Smooth muscle cell (in vitro differentiated cells): ENCODE measurements around the gene LCLAT1. TPM values are rescaled to one million over a fixed set of nuclear protein-coding genes. Genes with fewer than 3 reads are reported as not detected.
"Not testable (repeated sequence)": the region's sequence is repeated elsewhere in the genome, so short reads cannot be mapped to it uniquely, and the experiment has no call there.

ENCODE experiments used
- DNase-seq: peaks from one replicate; lab custom pipeline; 2025; ENCODE audit not compliant: unreplicated experiment; lab: John Stamatoyannopoulos, UW
- H2AFZ ChIP-seq: fragments of 200-600 bp; sonication (generic); 2 replicates; pipeline ENCODE4 v1.6.0; 2016; ENCODE audit warnings: antibody characterized with exemption, low read depth, mild to moderate bottlenecking
- H3F3A ChIP-seq: fragments of 200-600 bp; sonication (generic); 2 replicates; pipeline ENCODE4 v1.6.0; 2017; ENCODE audit warnings: antibody characterized with exemption, low read depth
- H3K27ac ChIP-seq: fragments of 200-600 bp; sonication (generic); 2 replicates; pipeline ENCODE4 v1.5.1; 2016; ENCODE audit warnings: low read depth, mild to moderate bottlenecking
- H3K27me3 ChIP-seq: fragments of 200-600 bp; sonication (generic); 2 replicates; pipeline ENCODE4 v1.6.1; 2016; ENCODE audit warnings: low read depth, mild to moderate bottlenecking
- H3K36me3 ChIP-seq: fragments of 200-600 bp; sonication (generic); 2 replicates; pipeline ENCODE4 v1.5.1; 2016; ENCODE audit warnings: low read depth
- H3K4me1 ChIP-seq: fragments of 200-600 bp; sonication (generic); 2 replicates; pipeline ENCODE4 v1.5.1; 2016; ENCODE audit warnings: low read depth
- H3K4me2 ChIP-seq: fragments of 200-600 bp; sonication (generic); 2 replicates; pipeline ENCODE4 v1.6.0; 2016; ENCODE audit warnings: mild to moderate bottlenecking
- H3K4me3 ChIP-seq: fragments of 200-600 bp; sonication (generic); 2 replicates; pipeline ENCODE4 v1.5.1; 2016; ENCODE audit warnings: mild to moderate bottlenecking
- H3K79me2 ChIP-seq: fragments of 200-600 bp; sonication (generic); 2 replicates; pipeline ENCODE4 v1.6.0; 2016; ENCODE audit warnings: low read depth, mild to moderate bottlenecking
- H3K9ac ChIP-seq: fragments of 200-600 bp; sonication (generic); 2 replicates; pipeline ENCODE4 v1.6.0; 2016; ENCODE audit warnings: low read depth
- H3K9me3 ChIP-seq: fragments of 200-600 bp; sonication (generic); replicated peaks from 2 replicates; pipeline ENCODE4 v1.5.1; 2016; ENCODE audit warnings: low read depth
- H4K20me1 ChIP-seq: fragments of 200-600 bp; sonication (generic); 2 replicates; pipeline ENCODE4 v1.6.0; 2016; ENCODE audit warnings: low read depth
- WGBS: methylation state at CpG from one replicate; pipeline ENCODE4 v1.1.7; 2016; ENCODE audit warnings: low lambda C conversion rate; 5-methylcytosine and 5-hydroxymethylcytosine counted together
- polyA plus RNA-seq: library from polyadenylated mRNA; unstranded; fragments of >200 nt; fragmentation: Nextera tagmentation; extraction: Ambion mirVana; gene quantifications from 2 replicates; pipeline ENCODE4 v1.2.1, GENCODE V29; 2016
- total RNA-seq: library from RNA; depleted of rRNA; stranded (reverse); fragments of >200 nt; gene quantifications from 2 replicates; pipeline ENCODE4 v1.2.3, GENCODE V29; 2014
- TF ChIP-seq, protein P1 (sequence below): fragments of 200-600 bp; sonication (generic); IDR thresholded peaks from 2 replicates; pipeline ENCODE4 v1.5.1; 2017; ENCODE audit warnings: borderline replicate concordance, mild to moderate bottlenecking, antibody characterized with exemption; ENCODE audit not compliant: insufficient read depth, poor library complexity, severe bottlenecking

Gene LCLAT1
- total and polyA plus RNA-seq, 2 experiments from 2014 or later: 2.6 to 11.7 TPM

DNA sequence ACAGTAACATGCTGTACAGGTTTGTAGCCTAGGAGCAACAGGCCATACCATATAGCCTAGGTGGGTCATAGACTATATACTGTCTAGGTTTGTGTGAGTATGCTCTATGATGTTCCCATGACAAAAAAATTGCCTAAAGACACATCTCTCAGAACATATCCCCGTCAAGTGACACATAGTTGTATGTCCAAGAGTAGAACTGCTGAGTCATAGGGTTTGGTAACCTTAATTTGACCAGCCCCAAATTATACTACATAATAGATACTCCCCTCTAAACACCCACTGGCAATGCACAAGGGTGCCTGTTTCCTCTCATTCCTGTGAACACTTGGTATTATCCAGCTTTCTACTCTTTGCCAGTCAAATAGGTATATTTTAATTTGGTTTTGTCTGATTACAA lies 161.6 kb downstream of the LCLAT1 start:
- 75% methylated on average over 1 of the region's 1 CpG for WGBS

DNA sequence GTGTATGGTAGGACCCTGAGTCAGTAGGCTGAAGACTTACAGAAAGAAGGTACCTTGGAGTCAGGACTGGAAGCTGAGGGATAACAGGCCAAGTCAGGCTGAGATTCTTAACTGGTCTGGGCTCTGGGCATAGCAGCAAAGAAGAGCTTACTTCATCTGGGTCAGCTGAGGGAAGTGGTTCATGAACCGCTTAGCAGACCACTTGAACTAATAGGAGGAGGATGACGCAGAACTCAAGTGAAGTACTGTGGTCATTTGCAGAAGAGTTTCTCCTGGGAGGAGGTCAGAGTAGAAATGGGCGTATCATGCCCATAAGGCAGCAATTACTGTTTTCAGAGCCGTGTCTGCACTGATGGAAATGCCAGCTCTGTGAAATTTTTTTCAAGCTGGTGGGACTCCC lies 164.5 kb downstream of the LCLAT1 start:
- Histone ChIP-seq H3K9me3 (no peaks in the 10 kb centered on the region), H3K4me2 (no peak overlapping the region), H3K4me3 (no peak overlapping the region), H3K27me3 (no peaks in the 10 kb centered on the region), H3K79me2 (no peaks in the 10 kb centered on the region), H3K4me1 (no peaks in the 10 kb centered on the region), H4K20me1 (no peaks in the 10 kb centered on the region), H3K27ac (no peak overlapping the region), H3F3A (peaks cover 6% of the 10 kb centered on the region), H3K9ac (no peak overlapping the region), H2AFZ (no peak overlapping the region), H3K36me3 (no peaks in the 10 kb centered on the region)
- WGBS: 75% methylated on average over 4 of the region's 4 CpGs
- no peak for DNase-seq
- TF ChIP-seq, protein P1, sequence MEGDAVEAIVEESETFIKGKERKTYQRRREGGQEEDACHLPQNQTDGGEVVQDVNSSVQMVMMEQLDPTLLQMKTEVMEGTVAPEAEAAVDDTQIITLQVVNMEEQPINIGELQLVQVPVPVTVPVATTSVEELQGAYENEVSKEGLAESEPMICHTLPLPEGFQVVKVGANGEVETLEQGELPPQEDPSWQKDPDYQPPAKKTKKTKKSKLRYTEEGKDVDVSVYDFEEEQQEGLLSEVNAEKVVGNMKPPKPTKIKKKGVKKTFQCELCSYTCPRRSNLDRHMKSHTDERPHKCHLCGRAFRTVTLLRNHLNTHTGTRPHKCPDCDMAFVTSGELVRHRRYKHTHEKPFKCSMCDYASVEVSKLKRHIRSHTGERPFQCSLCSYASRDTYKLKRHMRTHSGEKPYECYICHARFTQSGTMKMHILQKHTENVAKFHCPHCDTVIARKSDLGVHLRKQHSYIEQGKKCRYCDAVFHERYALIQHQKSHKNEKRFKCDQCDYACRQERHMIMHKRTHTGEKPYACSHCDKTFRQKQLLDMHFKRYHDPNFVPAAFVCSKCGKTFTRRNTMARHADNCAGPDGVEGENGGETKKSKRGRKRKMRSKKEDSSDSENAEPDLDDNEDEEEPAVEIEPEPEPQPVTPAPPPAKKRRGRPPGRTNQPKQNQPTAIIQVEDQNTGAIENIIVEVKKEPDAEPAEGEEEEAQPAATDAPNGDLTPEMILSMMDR: no peak

More for the DNA sequence above, 161.6 kb downstream of the LCLAT1 start:
- Histone ChIP-seq H3K27me3 (no peaks in the 10 kb centered on the region), H3K4me2 (no peak overlapping the region), H3K9me3 (no peaks in the 10 kb centered on the region), H3K27ac (no peak overlapping the region), H3K4me3 (no peak overlapping the region), H3K4me1 (no peaks in the 10 kb centered on the region), H3K36me3 (no peaks in the 10 kb centered on the region), H4K20me1 (no peaks in the 10 kb centered on the region), H3K9ac (no peak overlapping the region), H3K79me2 (no peaks in the 10 kb centered on the region), H2AFZ (no peak overlapping the region), H3F3A (peaks cover 6% of the 10 kb centered on the region)
- no peak for DNase-seq
- TF ChIP-seq, protein P1: no peak

DNA sequence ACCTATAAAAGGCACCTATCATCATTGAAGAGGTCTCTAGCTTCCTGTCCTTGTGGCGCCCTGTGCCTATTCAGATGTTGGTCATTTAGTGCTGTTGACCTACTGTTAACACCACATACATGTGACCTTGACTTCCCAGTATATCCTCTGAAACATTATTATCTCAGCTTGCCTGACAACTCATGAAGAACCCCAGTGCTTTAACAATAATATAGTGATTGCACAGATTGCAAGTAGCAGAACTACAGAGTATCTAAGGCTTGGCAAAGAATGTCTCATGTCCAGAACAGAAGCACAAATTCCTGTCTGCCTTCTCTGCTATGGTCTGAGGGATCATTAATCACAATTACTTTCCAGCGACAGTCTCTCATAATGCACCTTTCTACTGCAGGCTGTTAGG lies 165.3 kb downstream of the LCLAT1 start:
- Histone ChIP-seq H3K27me3 (no peaks in the 10 kb centered on the region), H3K9ac (no peak overlapping the region), H3K9me3 (no peaks in the 10 kb centered on the region), H4K20me1 (no peaks in the 10 kb centered on the region), H3K4me3 (no peak overlapping the region), H3K4me2 (no peak overlapping the region), H3K79me2 (no peaks in the 10 kb centered on the region), H3K27ac (no peak overlapping the region), H3K4me1 (no peaks in the 10 kb centered on the region), H2AFZ (no peak overlapping the region), H3K36me3 (no peaks in the 10 kb centered on the region), H3F3A (peaks cover 6% of the 10 kb centered on the region)
- DNase-seq: no peak
- 72% methylated on average over 2 of the region's 2 CpGs for WGBS
- TF ChIP-seq, protein P1: no peak

DNA sequence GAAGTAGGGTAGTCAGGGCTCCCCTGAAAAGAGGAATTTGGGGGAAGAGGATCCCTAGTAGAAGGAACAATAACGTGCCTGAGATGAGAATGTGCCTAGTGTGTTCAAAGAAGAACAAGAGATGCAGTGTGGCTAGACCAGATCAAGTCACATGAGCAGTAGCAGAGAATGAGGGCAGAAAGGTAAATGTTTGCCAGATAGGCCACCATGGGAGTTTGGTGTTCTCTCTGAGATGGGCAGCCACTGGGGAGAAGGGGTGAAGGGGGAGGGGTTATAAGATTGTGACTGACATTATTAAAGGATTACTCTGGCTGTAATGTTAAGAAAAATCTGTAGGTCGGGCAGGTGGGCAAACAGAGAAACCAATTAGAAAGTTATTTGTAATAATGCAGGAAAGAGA lies 166.0 kb downstream of the LCLAT1 start:
- H3K79me2 ChIP-seq: no peaks in the 10 kb centered on the region
- no peak overlapping the region for H3K4me3 ChIP-seq
- no peak overlapping the region for H3K9ac ChIP-seq
- peaks cover 6% of the 10 kb centered on the region for H3F3A ChIP-seq
- WGBS: 76% methylated on average over 2 of the region's 2 CpGs
- H3K4me1 ChIP-seq: no peaks in the 10 kb centered on the region
- H3K27me3 ChIP-seq: no peaks in the 10 kb centered on the region
- no peak overlapping the region for H2AFZ ChIP-seq
- no peak overlapping the region for H3K27ac ChIP-seq
- H3K36me3 ChIP-seq: no peaks in the 10 kb centered on the region
- H3K9me3 ChIP-seq: no peaks in the 10 kb centered on the region
- no peak overlapping the region for H3K4me2 ChIP-seq
- no peak for DNase-seq
- TF ChIP-seq, protein P1: no peak
- H4K20me1 ChIP-seq: no peaks in the 10 kb centered on the region

DNA sequence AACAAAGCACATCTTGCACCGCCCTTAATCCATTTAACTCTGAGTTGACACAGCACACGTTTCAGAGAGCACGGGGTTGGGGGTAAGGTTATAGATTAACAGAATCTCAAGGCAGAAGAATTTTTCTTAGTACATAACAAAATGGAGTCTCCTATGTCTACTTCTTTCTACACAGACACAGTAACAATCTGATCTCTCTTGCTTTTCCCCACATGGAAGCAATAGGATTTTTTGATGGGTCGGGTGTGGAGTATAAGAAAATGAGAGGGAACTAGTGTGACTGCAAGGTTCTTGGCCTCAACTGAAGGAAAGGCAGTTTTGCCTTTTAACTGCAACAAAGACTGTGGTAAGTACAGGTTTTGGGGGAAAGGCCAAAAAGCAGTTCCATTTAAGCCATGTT lies 167.2 kb downstream of the LCLAT1 start:
- H3K36me3 ChIP-seq, H3K4me2 ChIP-seq, H3K79me2 ChIP-seq, H3K27me3 ChIP-seq, H2AFZ ChIP-seq, H3K9ac ChIP-seq, H3F3A ChIP-seq, H4K20me1 ChIP-seq, H3K27ac ChIP-seq, H3K4me1 ChIP-seq, H3K9me3 ChIP-seq, DNase-seq, H3K4me3 ChIP-seq: not testable (repeated sequence)
- 94% methylated on average over 1 of the region's 4 CpGs for WGBS
